Astrocyte (in vitro differentiated cells and primary cell): ENCODE measurements around the gene AAGAB. TPM values are rescaled to one million over a fixed set of nuclear protein-coding genes. Genes with fewer than 3 reads are reported as not detected.
A peak's percentile ranks its signal among the peaks of the same experiment; 100 is the strongest.

Experiments used
- DNase-seq: peaks from one replicate; pipeline ENCODE4 v3.0.0-alpha.2; 2010; ENCODE audit warnings: low read depth
- FAIRE-seq: peaks from 2 replicates; lab custom pipeline; 2011; peaks lifted over from hg19 to GRCh38; lab: Jason Lieb, UNC
- H2AFZ ChIP-seq: 2 replicates; pipeline ENCODE4 v1.6.0; 2012; ENCODE audit warnings: low read depth, low read length, inconsistent platforms
- H3K27ac ChIP-seq: 2 replicates; pipeline ENCODE4 v1.5.1; 2011; ENCODE audit warnings: low read depth, low read length, inconsistent platforms
- H3K27me3 ChIP-seq: 2 replicates; pipeline ENCODE4 v1.6.0; 2011; ENCODE audit warnings: low read length, inconsistent platforms; ENCODE audit not compliant: insufficient read depth
- H3K36me3 ChIP-seq: 2 replicates; pipeline ENCODE4 v1.5.1; 2011; ENCODE audit warnings: low read length, inconsistent platforms; ENCODE audit not compliant: insufficient read depth
- H3K4me1 ChIP-seq: 2 replicates; pipeline ENCODE4 v1.5.1; 2011; ENCODE audit warnings: low read length, inconsistent platforms; ENCODE audit not compliant: insufficient read depth
- H3K4me2 ChIP-seq: 2 replicates; pipeline ENCODE4 v1.6.0; 2012; ENCODE audit warnings: low read length, inconsistent platforms
- H3K4me3 ChIP-seq: 2 replicates; pipeline ENCODE4 v1.5.1; 2011; ENCODE audit warnings: low read depth, mild to moderate bottlenecking, low read length, inconsistent platforms; ENCODE audit not compliant: insufficient read depth
- H3K79me2 ChIP-seq: 2 replicates; pipeline ENCODE4 v1.6.0; 2012; ENCODE audit warnings: mild to moderate bottlenecking, low read length, inconsistent platforms; ENCODE audit not compliant: insufficient read depth
- H3K9ac ChIP-seq: 2 replicates; pipeline ENCODE4 v1.6.0; 2012; ENCODE audit warnings: mild to moderate bottlenecking, low read length, inconsistent platforms
- H3K9me3 ChIP-seq: 2 replicates; pipeline ENCODE4 v1.5.1; 2012; ENCODE audit warnings: low read depth, mild to moderate bottlenecking, low read length, inconsistent platforms; ENCODE audit not compliant: insufficient read depth
- H4K20me1 ChIP-seq: 2 replicates; pipeline ENCODE4 v1.6.0; 2012; ENCODE audit warnings: low read length, inconsistent platforms; ENCODE audit not compliant: insufficient read depth
- H3K27ac Mint-ChIP-seq: one replicate; pipeline ENCODE4 v1.8.0; 2021; ENCODE audit warnings: mild to moderate bottlenecking, mixed read lengths; ENCODE audit not compliant: unreplicated experiment
- H3K27me3 Mint-ChIP-seq: one replicate; pipeline ENCODE4 v1.8.0; 2021; ENCODE audit warnings: low read depth, mixed read lengths; ENCODE audit not compliant: unreplicated experiment
- H3K36me3 Mint-ChIP-seq: one replicate; pipeline ENCODE4 v1.8.0; 2021; ENCODE audit warnings: low read depth, mixed read lengths; ENCODE audit not compliant: unreplicated experiment
- H3K4me1 Mint-ChIP-seq: one replicate; pipeline ENCODE4 v1.8.0; 2021; ENCODE audit warnings: low read depth, mixed read lengths; ENCODE audit not compliant: unreplicated experiment
- H3K4me3 Mint-ChIP-seq: one replicate; pipeline ENCODE4 v1.8.0; 2021; ENCODE audit warnings: mild to moderate bottlenecking, moderate library complexity, mixed read lengths; ENCODE audit not compliant: unreplicated experiment
- H3K9me3 Mint-ChIP-seq: one replicate; pipeline ENCODE4 v1.8.0; 2021; ENCODE audit warnings: mild to moderate bottlenecking, mixed read lengths; ENCODE audit not compliant: unreplicated experiment
- EZH2 ChIP-seq: IDR thresholded peaks from 2 replicates; pipeline ENCODE4 v1.6.1; 2012; ENCODE audit warnings: mild to moderate bottlenecking, low read length, inconsistent platforms; ENCODE audit not compliant: insufficient read depth
- total RNA-seq: library from RNA; stranded (reverse); gene quantifications from 2 replicates; pipeline ENCODE4 v1.2.1, GENCODE V29; 2021
- TF ChIP-seq, protein P1 (sequence below): IDR thresholded peaks from 2 replicates; pipeline ENCODE4 v1.5.1; 2011; ENCODE audit warnings: low read depth, mild to moderate bottlenecking, inconsistent platforms, low read length, moderate library complexity; ENCODE audit not compliant: insufficient read depth

The AAGAB gene
- total RNA-seq, 1 donor from 2014 or later: 52.2 TPM

- Histone ChIP-seq H3K4me3 (no peak overlapping the region), H3K4me2 (no peak overlapping the region), H3K27ac (no peak overlapping the region), H3K9me3 (no peaks in the 10 kb centered on the region), H3K79me2 (peaks cover 34% of the 10 kb centered on the region), H3K9ac (no peak overlapping the region), H3K36me3 (peaks cover 13% of the 10 kb centered on the region), H2AFZ (no peak overlapping the region), H4K20me1 (peaks cover 4% of the 10 kb centered on the region), H3K27me3 (no peaks in the 10 kb centered on the region), H3K4me1 (peaks cover 45% of the 10 kb centered on the region)
- no peaks in the 10 kb centered on the region for H3K27me3 Mint-ChIP-seq
- no peak overlapping the region for H3K4me3 Mint-ChIP-seq
- H3K27ac Mint-ChIP-seq: peak overlapping the region; percentile 3
- peaks cover 50% of the 10 kb centered on the region for H3K4me1 Mint-ChIP-seq
- H3K36me3 Mint-ChIP-seq: peaks cover 47% of the 10 kb centered on the region
- TF ChIP-seq, protein P1, sequence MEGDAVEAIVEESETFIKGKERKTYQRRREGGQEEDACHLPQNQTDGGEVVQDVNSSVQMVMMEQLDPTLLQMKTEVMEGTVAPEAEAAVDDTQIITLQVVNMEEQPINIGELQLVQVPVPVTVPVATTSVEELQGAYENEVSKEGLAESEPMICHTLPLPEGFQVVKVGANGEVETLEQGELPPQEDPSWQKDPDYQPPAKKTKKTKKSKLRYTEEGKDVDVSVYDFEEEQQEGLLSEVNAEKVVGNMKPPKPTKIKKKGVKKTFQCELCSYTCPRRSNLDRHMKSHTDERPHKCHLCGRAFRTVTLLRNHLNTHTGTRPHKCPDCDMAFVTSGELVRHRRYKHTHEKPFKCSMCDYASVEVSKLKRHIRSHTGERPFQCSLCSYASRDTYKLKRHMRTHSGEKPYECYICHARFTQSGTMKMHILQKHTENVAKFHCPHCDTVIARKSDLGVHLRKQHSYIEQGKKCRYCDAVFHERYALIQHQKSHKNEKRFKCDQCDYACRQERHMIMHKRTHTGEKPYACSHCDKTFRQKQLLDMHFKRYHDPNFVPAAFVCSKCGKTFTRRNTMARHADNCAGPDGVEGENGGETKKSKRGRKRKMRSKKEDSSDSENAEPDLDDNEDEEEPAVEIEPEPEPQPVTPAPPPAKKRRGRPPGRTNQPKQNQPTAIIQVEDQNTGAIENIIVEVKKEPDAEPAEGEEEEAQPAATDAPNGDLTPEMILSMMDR: no peak
- no peak for TF ChIP-seq EZH2
- FAIRE-seq: no peak
- H3K9me3 Mint-ChIP-seq: no peaks in the 10 kb centered on the region
- no peak for DNase-seq
Observed at GRCh38 chr15:67173005-67173404, 81.5 kb downstream of the AAGAB start.

DNA sequence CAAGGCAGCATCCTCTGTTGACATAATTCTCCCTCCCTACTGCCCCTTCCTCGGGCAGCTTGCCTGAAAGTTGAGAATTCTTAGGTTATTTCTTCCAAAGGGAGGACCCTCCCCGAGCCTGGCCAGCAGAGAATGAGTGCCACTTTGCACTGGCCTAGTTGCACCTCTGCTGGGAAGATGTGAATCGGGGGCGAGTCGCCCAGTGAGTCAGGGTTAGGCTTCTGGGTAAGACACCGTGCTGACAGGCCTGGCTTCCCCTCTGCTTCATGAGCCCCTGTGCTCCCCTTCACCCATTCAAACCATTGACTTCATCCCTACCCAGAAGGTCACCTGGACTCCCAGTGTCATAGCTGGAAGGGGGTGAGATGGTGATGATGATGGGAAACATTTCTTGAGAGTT lies 82.3 kb downstream of the AAGAB start:
- H3K36me3 Mint-ChIP-seq: peaks cover 54% of the 10 kb centered on the region
- no peaks in the 10 kb centered on the region for H3K27me3 Mint-ChIP-seq
- H2AFZ ChIP-seq: no peak overlapping the region
- peaks cover 40% of the 10 kb centered on the region for H3K79me2 ChIP-seq
- peaks cover 45% of the 10 kb centered on the region for H3K4me1 Mint-ChIP-seq
- peaks cover 49% of the 10 kb centered on the region for H3K4me1 ChIP-seq
- no peak overlapping the region for H3K9ac ChIP-seq
- H3K36me3 ChIP-seq: peaks cover 16% of the 10 kb centered on the region
- no peaks in the 10 kb centered on the region for H3K9me3 Mint-ChIP-seq
- DNase-seq: no peak
- no peak overlapping the region for H3K4me3 Mint-ChIP-seq
- H4K20me1 ChIP-seq: peaks cover 4% of the 10 kb centered on the region
- H3K9me3 ChIP-seq: no peaks in the 10 kb centered on the region
- H3K27me3 ChIP-seq: no peaks in the 10 kb centered on the region
- no peak overlapping the region for H3K4me2 ChIP-seq
- TF ChIP-seq, protein P1: no peak
- TF ChIP-seq EZH2: no peak
- no peak for FAIRE-seq
- no peak overlapping the region for H3K27ac ChIP-seq
- no peak overlapping the region for H3K4me3 ChIP-seq
- H3K27ac Mint-ChIP-seq: no peak overlapping the region

DNA sequence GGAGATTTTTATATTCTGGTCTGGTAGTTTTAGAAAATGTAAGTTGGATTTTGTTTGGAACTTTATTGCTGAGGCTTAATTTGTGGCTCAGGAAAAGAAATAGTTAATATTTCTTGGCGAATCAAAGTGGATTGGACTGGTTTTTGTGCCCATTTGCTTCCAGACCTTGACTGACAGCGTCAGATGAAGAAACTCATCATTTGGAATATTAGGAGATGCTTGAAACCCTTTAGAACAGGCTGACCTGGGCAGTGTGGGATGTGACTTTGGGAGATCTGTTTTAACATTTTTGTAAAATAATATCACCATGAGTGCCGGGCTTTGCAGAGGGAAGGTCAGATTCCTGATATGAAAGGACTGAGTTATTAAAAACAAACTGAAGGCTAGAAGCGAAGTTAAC lies 83.0 kb downstream of the AAGAB start:
- Histone ChIP-seq H3K4me2 (no peak overlapping the region), H3K27me3 (no peaks in the 10 kb centered on the region), H3K4me1 (peaks cover 55% of the 10 kb centered on the region), H3K79me2 (peaks cover 47% of the 10 kb centered on the region), H3K9ac (no peak overlapping the region), H4K20me1 (peaks cover 4% of the 10 kb centered on the region), H3K27ac (no peak overlapping the region), H3K4me3 (no peak overlapping the region), H2AFZ (no peak overlapping the region), H3K9me3 (no peaks in the 10 kb centered on the region), H3K36me3 (peaks cover 21% of the 10 kb centered on the region)
- DNase-seq (no peak), FAIRE-seq (no peak)
- no peaks in the 10 kb centered on the region for H3K9me3 Mint-ChIP-seq
- no peak overlapping the region for H3K4me3 Mint-ChIP-seq
- peaks cover 44% of the 10 kb centered on the region for H3K4me1 Mint-ChIP-seq
- H3K36me3 Mint-ChIP-seq: peaks cover 56% of the 10 kb centered on the region
- H3K27ac Mint-ChIP-seq: no peak overlapping the region
- TF ChIP-seq, protein P1: no peak
- TF ChIP-seq EZH2: no peak
- no peaks in the 10 kb centered on the region for H3K27me3 Mint-ChIP-seq
